ENCODE measurements around the gene PRRC2A.

The PRRC2A gene

DNA sequence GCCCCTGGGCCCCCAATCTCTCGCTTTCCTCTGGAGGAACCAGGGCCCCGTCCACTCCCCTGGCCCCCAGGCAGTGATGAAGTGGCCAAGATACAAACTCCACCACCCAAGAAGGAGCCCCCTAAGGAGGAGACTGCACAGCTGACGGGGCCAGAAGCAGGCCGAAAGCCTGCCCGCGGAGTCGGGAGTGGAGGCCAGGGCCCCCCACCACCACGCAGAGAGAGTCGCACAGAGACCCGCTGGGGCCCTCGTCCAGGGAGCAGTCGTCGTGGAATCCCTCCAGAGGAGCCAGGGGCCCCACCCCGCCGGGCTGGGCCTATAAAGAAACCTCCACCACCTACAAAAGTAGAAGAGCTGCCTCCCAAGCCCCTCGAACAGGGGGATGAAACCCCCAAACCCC lies 10.7 kb downstream of the PRRC2A start:
- no peak for DNase-seq (ENCODE audit: extremely low spot score)
- ChIA-PET CTCF (no interaction called here), POLR2A (no interaction called here)
- no peak for TF ChIP-seq HDGF (IDR thresholded peaks at IDR 0.05; ENCODE audit: borderline replicate concordance)
- no peak for TF ChIP-seq TARDBP (IDR thresholded peaks at IDR 0.05)
- TF ChIP-seq, protein P1, sequence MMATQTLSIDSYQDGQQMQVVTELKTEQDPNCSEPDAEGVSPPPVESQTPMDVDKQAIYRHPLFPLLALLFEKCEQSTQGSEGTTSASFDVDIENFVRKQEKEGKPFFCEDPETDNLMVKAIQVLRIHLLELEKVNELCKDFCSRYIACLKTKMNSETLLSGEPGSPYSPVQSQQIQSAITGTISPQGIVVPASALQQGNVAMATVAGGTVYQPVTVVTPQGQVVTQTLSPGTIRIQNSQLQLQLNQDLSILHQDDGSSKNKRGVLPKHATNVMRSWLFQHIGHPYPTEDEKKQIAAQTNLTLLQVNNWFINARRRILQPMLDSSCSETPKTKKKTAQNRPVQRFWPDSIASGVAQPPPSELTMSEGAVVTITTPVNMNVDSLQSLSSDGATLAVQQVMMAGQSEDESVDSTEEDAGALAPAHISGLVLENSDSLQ (IDR thresholded peaks at IDR 0.05), result no peak
- TF ChIP-seq CTBP1 (IDR thresholded peaks at IDR 0.05; ENCODE audit: borderline replicate concordance), result no peak
- TF ChIP-seq LEF1 (IDR thresholded peaks at IDR 0.05; ENCODE audit: borderline replicate concordance), result no peak
- no peak for TF ChIP-seq ARNT (IDR thresholded peaks at IDR 0.05)
- no peak for TF ChIP-seq FOXM1 (IDR thresholded peaks at IDR 0.05; ENCODE audit: borderline replicate concordance)
- no peak for TF ChIP-seq SP1 (IDR thresholded peaks at IDR 0.05)
- no peak for TF ChIP-seq FOXK2 (IDR thresholded peaks at IDR 0.05)
- TF ChIP-seq ZNF384 (IDR thresholded peaks at IDR 0.05), result no peak
- TF ChIP-seq FOXA1 (IDR thresholded peaks at IDR 0.05), result no peak
- TF ChIP-seq BHLHE40 (IDR thresholded peaks at IDR 0.05; ENCODE audit: borderline replicate concordance), result no peak
- TF ChIP-seq L3MBTL2 (conservative IDR thresholded peaks at IDR 0.05), result no peak
- no peak for TF ChIP-seq ELF4 (IDR thresholded peaks at IDR 0.05)
- TF ChIP-seq SUZ12 (IDR thresholded peaks at IDR 0.05), result no peak
- no peak for TF ChIP-seq NFRKB (IDR thresholded peaks at IDR 0.05)

DNA sequence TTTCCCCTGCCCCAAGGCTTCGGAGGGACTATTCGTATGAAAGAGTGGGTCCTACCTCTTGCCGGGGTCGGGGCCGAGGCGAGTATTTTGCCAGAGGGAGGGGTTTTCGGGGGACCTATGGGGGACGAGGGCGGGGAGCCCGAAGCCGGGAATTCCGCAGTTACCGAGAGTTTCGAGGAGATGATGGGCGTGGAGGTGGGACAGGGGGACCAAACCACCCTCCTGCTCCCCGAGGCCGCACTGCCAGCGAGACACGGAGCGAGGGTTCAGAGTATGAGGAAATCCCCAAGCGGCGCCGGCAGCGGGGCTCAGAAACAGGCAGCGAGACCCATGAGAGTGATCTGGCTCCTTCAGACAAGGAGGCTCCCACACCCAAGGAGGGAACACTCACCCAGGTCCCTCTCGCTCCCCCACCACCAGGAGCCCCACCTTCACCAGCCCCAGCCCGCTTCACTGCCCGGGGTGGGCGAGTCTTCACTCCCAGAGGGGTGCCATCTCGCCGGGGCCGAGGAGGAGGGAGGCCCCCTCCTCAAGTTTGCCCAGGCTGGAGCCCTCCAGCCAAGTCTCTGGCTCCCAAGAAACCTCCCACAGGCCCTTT lies 11.3 kb downstream of the PRRC2A start:
- CTCF ChIA-PET, result no interaction called here
- TF ChIP-seq SUZ12 (IDR thresholded peaks at IDR 0.05), result no peak
- TF ChIP-seq ARNT (IDR thresholded peaks at IDR 0.05), result no peak
- TF ChIP-seq TARDBP (IDR thresholded peaks at IDR 0.05), result no peak
- no peak for DNase-seq (ENCODE audit: extremely low spot score)
- POLR2A ChIA-PET, result no interaction called here

DNA sequence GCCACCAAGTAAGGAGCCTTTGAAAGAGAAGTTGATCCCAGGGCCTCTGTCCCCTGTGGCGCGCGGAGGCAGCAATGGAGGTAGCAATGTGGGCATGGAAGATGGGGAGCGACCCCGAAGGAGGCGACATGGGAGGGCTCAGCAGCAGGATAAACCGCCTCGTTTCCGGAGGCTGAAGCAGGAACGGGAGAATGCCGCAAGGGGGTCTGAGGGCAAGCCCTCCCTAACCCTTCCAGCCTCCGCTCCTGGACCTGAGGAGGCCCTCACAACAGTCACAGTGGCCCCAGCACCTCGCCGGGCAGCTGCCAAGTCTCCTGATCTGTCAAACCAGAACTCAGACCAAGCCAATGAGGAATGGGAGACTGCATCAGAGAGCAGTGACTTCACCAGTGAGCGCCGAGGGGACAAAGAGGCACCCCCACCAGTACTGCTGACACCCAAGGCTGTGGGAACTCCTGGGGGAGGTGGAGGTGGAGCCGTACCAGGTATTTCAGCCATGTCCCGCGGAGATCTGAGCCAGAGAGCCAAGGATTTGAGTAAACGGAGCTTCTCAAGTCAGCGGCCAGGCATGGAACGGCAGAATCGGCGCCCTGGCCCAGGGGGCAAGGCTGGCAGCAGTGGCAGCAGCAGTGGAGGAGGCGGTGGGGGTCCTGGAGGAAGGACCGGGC lies 11.9 kb downstream of the PRRC2A start:
- no peak for DNase-seq (ENCODE audit: extremely low spot score)
- TF ChIP-seq FOXK2 (IDR thresholded peaks at IDR 0.05), result no peak
- ChIA-PET POLR2A (interaction anchor here (0.8 to 1.4 kb wide), 2 partner anchors 10 to 91 kb away, joined by 3 to 4 read pairs; partner anchors contain the start of gene DDX39B), CTCF (no interaction called here)

DNA sequence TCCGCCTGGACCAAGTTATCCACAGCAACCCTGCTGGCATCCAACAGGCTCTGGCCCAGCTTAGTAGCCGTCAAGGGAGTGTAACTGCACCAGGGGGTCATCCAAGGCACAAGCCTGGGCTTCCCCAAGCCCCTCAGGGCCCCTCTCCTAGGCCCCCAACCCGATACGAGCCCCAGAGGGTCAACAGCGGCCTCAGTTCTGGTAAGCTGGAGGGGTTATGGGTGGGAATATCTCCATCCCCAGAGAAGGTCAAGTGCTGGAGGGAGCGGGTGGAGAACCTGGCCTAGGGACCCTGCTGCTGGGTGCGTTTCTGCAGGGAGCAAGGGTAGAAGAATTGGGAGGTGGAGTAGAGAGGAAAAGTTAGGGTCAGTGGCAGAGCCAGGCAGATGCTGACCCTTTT lies 12.9 kb downstream of the PRRC2A start:
- TF ChIP-seq FOXA1 (IDR thresholded peaks at IDR 0.05) (no peak), SP1 (IDR thresholded peaks at IDR 0.05) (no peak), FOXK2 (IDR thresholded peaks at IDR 0.05) (no peak), L3MBTL2 (conservative IDR thresholded peaks at IDR 0.05) (no peak), FOXM1 (IDR thresholded peaks at IDR 0.05; ENCODE audit: borderline replicate concordance) (no peak), CTBP1 (IDR thresholded peaks at IDR 0.05; ENCODE audit: borderline replicate concordance) (no peak), BHLHE40 (IDR thresholded peaks at IDR 0.05; ENCODE audit: borderline replicate concordance) (no peak), HDGF (IDR thresholded peaks at IDR 0.05; ENCODE audit: borderline replicate concordance) (no peak), ZNF384 (IDR thresholded peaks at IDR 0.05) (no peak), SUZ12 (IDR thresholded peaks at IDR 0.05) (no peak), NFRKB (IDR thresholded peaks at IDR 0.05) (no peak), LEF1 (IDR thresholded peaks at IDR 0.05; ENCODE audit: borderline replicate concordance) (no peak), TARDBP (IDR thresholded peaks at IDR 0.05) (no peak), ARNT (IDR thresholded peaks at IDR 0.05) (no peak), ELF4 (IDR thresholded peaks at IDR 0.05) (no peak)
- TF ChIP-seq, protein P1 (IDR thresholded peaks at IDR 0.05), result no peak
- POLR2A ChIA-PET, result interaction anchor here (0.8 to 1.4 kb wide), 4 partner anchors 10 to 92 kb away, joined by 3 to 5 read pairs (median 4); partner anchors contain the start of gene DDX39B
- no peak for DNase-seq (ENCODE audit: extremely low spot score)
- CTCF ChIA-PET, result no interaction called here

DNA sequence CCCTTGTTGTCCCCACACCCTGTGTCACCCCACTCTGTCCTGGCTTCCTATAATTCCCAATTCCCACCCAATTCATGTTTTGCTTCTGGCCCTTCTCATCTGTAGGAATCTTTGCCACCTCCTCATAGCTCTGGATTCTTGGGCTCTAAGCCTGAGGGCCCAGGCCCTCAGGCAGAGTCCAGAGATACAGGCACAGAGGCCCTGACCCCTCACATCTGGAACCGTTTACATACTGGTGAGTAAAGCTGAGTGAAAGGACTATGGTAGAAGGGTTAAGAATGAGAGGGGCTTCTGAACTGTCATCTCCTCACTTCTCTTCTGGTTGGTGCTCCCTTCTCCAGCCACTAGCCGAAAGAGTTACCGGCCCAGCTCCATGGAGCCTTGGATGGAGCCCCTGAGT lies 13.6 kb downstream of the PRRC2A start:
- DNase-seq (ENCODE audit: extremely low spot score), result no peak
- CTCF ChIA-PET, result no interaction called here
- TF ChIP-seq FOXA1 (IDR thresholded peaks at IDR 0.05), result no peak
- TF ChIP-seq ELF4 (IDR thresholded peaks at IDR 0.05), result no peak
- TF ChIP-seq FOXK2 (IDR thresholded peaks at IDR 0.05), result no peak
- TF ChIP-seq CTBP1 (IDR thresholded peaks at IDR 0.05; ENCODE audit: borderline replicate concordance), result no peak
- no peak for TF ChIP-seq SP1 (IDR thresholded peaks at IDR 0.05)
- TF ChIP-seq, protein P1 (IDR thresholded peaks at IDR 0.05), result no peak
- TF ChIP-seq SUZ12 (IDR thresholded peaks at IDR 0.05), result no peak
- no peak for TF ChIP-seq HDGF (IDR thresholded peaks at IDR 0.05; ENCODE audit: borderline replicate concordance)
- no peak for TF ChIP-seq ZNF384 (IDR thresholded peaks at IDR 0.05)
- no peak for TF ChIP-seq NFRKB (IDR thresholded peaks at IDR 0.05)
- no peak for TF ChIP-seq TARDBP (IDR thresholded peaks at IDR 0.05)
- TF ChIP-seq L3MBTL2 (conservative IDR thresholded peaks at IDR 0.05), result no peak
- TF ChIP-seq LEF1 (IDR thresholded peaks at IDR 0.05; ENCODE audit: borderline replicate concordance), result no peak
- TF ChIP-seq FOXM1 (IDR thresholded peaks at IDR 0.05; ENCODE audit: borderline replicate concordance), result no peak
- TF ChIP-seq BHLHE40 (IDR thresholded peaks at IDR 0.05; ENCODE audit: borderline replicate concordance), result no peak
- no peak for TF ChIP-seq ARNT (IDR thresholded peaks at IDR 0.05)
- POLR2A ChIA-PET, result interaction anchor here (1.0 to 2.0 kb wide), 4 partner anchors 9 to 92 kb away, joined by 3 to 11 read pairs (median 4); partner anchors contain the start of genes BAG6 and DDX39B
